ENCODE results near the gene C4orf54.

DNA sequence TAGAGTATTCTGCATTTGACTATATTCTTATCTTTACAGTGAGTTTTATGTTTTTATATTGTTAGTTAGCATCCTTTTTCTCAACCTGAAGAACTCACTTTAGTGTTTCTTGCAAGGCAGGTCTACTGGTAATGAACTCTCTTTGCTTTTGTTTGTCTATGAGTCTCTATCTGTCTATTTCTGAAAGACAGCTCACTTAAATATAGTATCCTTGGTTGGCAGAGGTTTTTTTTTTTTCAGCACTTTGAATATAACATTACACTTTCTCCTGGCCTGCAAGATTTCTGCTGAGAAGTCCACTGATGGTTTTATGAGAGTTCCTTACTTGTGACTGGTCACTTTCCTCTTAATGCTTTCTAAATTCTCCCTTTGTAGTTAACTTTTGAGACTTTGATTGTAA is 32.8 kb upstream of the C4orf54 start:
- no peak for TF ChIP-seq EZH2 (IDR thresholded peaks at IDR 0.05; ENCODE audit: insufficient read depth, poor library complexity, severe bottlenecking)
- TF ChIP-seq EZH2phosphoT487 (IDR thresholded peaks at IDR 0.05; ENCODE audit: insufficient read depth, low read depth) = no peak

Measured in GM23248 (cell line).